Fibroblast of villous mesenchyme (primary cell): Measurements from ENCODE around the gene ADORA1. TPM values are rescaled to one million over a fixed set of nuclear protein-coding genes. Genes with fewer than 3 reads are reported as not detected.

ENCODE experiments used
- DNase-seq: peaks from one replicate; pipeline ENCODE4 v3.0.0-alpha.2; 2010; ENCODE audit warnings: low read depth
- H3K4me3 ChIP-seq: 2 replicates; pipeline ENCODE4 v1.5.1; 2011; ENCODE audit warnings: low read depth, mild to moderate bottlenecking, low read length
- total RNA-seq: library from RNA; depleted of rRNA; stranded (reverse); fragments of >200 nt; gene quantifications from 2 replicates; pipeline ENCODE4 v1.2.3, GENCODE V29; 2012
- TF ChIP-seq, protein P1 (sequence below): IDR thresholded peaks from 2 replicates; pipeline ENCODE4 v1.5.1; 2012; ENCODE audit warnings: low read depth, mild to moderate bottlenecking, low read length; ENCODE audit not compliant: insufficient read depth

ADORA1 gene
- total RNA-seq, 1 donor: 14.2 TPM

DNA sequence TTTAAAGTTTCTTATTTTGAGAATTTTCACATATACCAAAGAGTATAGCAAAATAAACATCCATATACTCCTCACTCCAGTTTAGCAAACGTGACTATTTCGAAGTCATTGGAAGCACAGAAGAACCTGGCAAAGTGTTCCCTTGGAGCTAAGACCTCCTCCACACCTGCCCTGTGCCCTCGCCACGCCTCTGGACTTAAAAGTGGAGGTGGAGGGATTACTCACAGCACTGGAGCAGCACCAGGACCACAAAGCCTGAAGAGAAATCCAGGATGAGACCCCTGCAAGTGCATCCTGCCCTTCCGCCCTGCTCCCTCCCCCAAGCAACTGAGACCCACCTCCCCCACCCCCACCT lies 58.5 kb downstream of the ADORA1 start:
- DNase-seq: no peak
- TF ChIP-seq, protein P1, sequence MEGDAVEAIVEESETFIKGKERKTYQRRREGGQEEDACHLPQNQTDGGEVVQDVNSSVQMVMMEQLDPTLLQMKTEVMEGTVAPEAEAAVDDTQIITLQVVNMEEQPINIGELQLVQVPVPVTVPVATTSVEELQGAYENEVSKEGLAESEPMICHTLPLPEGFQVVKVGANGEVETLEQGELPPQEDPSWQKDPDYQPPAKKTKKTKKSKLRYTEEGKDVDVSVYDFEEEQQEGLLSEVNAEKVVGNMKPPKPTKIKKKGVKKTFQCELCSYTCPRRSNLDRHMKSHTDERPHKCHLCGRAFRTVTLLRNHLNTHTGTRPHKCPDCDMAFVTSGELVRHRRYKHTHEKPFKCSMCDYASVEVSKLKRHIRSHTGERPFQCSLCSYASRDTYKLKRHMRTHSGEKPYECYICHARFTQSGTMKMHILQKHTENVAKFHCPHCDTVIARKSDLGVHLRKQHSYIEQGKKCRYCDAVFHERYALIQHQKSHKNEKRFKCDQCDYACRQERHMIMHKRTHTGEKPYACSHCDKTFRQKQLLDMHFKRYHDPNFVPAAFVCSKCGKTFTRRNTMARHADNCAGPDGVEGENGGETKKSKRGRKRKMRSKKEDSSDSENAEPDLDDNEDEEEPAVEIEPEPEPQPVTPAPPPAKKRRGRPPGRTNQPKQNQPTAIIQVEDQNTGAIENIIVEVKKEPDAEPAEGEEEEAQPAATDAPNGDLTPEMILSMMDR: no peak

DNA sequence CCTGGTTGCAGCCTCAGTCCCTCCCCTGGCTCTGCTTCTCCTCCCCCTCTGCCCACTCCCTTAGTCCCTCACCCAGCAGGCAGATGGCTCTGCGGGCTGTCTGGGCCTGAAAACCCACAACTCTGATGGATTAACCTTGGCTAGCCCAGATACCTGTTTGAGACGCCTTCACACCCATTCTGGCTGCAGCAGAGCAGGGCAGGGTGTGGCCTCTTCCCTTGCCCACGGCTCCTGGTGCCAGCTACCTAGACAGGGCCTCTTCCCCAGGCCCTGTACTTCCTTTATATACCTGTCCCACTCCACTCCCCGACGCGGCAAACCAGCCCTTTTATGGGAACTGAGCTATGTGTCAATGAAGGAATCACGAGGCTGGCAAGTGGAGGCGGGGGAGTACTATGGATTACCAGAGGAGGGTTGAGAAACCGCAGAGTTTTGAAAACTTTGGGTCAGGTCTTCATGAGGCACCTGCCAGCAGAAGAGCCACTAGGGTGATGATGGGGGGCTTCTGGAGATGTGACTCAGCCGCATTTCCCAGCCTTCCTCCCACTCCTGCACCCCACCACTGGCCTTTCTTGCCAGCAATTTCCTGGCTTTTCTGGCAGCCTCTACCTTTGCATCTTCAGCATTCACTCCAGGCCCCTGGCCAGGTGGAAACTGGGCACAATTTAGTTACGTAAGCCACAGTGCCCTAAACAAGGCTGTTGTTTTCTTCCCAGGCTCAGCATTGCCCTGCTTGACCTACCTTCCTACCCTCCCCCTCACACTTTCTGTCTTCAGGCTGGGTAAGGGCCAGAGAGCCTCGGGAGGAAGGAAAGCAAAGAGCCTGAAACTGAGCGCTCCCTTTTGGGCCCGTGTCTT lies 59.1 kb downstream of the ADORA1 start, which contains the start of gene CHI3L1:
Gene CHI3L1 (minus strand): TSS at position 259 of the 858 bp plus-strand sequence. CDS start 81 bp downstream, at position 178.
- H3K4me3 ChIP-seq: no peak within 1 kb of the TSS
- TF ChIP-seq, protein P1: no peak
- DNase-seq: peak; percentile 43

More for the DNA sequence above, 58.5 kb downstream of the ADORA1 start:
- H3K4me3 ChIP-seq: no peak overlapping the region

DNA sequence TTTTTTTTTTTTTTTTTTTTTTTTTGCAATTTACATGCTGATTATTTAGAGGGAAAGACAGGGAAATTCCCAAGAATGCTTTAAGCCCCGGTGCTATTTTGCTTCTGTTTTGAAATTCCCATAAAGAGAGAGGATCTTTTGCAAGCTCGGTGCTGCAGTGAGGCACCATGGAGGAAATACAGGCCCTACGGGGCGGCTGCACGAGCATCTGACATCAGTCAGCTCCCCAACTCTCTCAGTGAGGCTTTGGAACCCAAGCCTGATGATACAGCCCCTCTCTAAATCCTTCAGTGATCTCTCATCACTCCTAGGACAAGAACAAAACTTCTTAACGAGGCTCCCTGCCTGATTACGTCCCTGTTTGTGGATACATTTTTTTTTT lies 59.8 kb downstream of the ADORA1 start:
- DNase-seq: peak; percentile 64
- TF ChIP-seq, protein P1: no peak
- no peak overlapping the region for H3K4me3 ChIP-seq

DNA sequence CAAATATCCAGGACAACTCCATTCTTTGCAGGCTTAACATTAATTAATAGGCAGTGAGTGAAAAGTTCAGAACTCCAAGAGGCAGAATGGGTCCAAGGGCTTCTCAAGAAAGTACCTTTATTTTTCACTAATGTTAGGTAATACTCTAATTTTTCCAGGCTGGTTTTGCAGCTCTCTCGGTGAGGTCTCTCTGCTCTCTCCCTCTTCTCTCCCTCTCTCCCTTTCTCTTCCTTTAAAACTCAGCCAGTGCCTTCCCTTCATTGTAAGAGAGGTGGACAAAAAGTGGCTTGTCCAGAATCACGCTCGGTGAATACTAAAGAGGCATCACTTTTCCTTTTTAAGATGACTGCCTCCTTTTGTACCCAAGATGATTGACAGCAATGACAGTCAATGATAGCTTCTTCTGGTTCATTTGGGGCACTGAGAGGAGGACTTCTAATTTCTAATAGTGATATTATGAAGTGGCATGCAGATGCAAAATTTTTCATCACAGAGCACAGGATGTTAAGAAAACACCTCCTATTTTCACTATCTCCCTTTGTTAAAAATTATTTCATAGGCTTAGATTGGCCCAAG lies 60.3 kb downstream of the ADORA1 start:
- no peak overlapping the region for H3K4me3 ChIP-seq
- no peak for DNase-seq
- TF ChIP-seq, protein P1: no peak

DNA sequence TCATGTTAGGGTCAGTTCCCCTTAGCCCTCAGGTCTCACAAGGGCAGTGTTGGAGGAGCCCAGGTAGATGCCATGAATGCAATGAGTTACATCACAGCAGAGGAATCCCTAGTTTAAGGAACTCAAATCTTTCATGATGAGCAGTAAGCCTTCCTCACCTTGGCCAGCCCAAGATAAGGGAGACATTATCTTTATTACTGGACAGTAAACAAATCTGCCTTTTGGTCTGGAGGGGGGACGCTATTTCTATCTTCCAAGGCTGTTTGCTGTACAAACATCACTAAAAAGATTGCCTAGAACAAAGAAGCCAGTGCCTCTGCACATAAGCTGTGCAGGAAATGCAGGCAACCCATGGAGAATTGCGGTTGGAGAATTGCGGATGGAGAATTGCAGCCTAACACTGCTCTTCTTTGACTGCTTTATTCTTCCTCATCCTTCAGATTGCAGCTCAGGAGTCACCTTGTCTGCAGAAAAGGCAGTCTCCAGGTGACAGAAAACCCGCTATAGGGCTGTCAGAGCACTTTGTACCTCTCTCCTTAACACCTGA lies 61.2 kb downstream of the ADORA1 start:
- no peak for DNase-seq
- no peak overlapping the region for H3K4me3 ChIP-seq
- TF ChIP-seq, protein P1: no peak

DNA sequence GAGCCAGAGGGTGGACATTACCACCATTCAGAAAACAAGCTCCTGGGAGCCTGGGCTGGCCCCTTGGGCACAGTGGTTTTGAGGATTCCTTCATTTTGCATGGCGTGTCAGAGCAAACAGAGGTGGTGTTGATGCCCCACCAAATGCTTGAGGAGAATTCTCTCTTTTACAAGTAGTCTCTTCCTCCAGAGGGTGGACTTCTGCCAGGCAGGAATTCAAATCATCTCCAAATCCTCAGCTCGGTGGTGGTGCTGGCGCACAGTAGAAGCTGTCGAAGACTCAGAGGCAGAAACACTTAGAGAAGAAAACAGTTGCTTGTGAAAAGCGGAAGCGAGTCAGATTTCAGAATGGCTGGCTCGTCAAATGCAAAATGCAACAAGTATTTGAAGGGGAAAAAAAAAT lies 62.4 kb downstream of the ADORA1 start:
- peak; percentile 41 for DNase-seq
- H3K4me3 ChIP-seq: no peak overlapping the region
- TF ChIP-seq, protein P1: no peak
